EL (cell line): Measurements from ENCODE around the gene DCLK2.

ENCODE experiments used
- DNase-seq: peaks from one replicate; pipeline ENCODE4 v3.0.0-alpha.2; 2016

Gene DCLK2

DNA sequence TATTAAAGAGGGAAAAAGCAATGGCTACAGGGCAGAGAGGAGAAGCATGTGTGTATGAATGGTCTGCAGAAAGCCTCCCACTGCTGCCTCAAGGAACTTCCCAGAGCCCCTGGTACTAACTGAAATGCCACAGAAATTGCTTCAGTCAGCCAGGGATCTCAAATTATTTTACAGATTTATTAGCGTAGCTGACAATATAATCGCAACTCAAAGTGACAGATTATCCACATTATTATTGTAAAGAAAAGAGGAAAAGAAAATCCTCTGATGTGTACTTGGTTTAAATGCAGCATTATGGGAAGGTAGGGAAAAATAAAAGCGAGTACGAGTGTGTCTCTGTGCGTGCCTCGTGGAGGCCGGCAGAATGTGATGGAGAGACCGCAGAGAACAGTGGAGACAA lies 202.7 kb downstream of the DCLK2 start:
- DNase-seq = no peak

DNA sequence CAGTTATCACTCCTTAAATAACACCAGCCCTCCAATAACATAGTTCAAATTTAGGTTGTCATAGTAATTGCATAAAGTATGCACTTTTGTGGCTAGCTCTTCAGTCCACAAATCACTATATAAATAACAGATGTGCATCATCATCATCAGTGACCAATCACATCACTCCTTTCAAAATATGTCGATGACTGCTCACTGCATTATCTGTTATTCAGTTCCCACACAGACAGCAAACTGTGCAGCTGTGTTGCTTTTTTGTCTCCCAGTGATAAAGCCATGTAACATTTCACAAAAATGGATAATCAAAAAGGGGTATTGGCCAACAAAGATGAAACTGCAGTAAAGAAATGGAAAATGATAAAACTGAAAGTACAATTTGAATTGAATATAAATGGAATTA lies 205.4 kb downstream of the DCLK2 start:
- DNase-seq = peak; percentile 88

DNA sequence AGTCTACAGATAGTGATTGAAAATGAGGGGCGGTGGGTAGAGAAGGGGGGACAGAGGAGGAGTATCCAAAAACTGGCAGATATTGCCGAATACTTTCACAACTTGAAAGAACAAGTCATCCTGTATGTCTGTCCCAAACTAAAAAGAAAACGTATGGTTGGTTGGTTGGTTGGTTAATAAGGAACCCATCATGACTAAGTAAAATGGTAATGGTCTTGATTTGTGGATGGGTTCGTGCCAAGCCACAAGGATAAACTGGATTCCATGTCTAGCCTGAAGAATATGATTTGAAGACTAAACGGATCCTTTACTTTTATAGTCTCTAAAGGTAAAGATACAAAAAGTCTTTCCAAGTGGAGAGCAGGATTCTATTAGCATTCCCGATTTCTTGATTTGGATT lies 208.4 kb downstream of the DCLK2 start:
- DNase-seq = no peak

DNA sequence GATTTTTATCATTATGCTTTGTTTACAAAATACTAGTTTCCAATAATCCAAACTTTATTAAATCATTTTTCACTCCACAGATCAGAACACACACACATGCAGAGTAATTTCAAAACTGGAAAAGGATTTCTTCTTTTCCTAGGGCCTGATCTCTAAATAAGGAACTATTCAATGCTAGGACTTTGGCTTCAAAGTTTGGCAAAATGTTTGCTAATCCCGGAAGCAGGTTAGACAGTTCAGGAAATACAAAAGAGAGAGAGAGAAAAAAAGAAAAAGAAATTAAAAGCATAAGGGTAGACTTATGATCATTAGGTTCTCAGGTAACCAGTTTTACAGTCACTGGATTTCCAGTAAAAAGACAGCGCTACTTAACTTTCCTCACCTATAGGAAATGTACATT lies 211.0 kb downstream of the DCLK2 start:
- no peak for DNase-seq

DNA sequence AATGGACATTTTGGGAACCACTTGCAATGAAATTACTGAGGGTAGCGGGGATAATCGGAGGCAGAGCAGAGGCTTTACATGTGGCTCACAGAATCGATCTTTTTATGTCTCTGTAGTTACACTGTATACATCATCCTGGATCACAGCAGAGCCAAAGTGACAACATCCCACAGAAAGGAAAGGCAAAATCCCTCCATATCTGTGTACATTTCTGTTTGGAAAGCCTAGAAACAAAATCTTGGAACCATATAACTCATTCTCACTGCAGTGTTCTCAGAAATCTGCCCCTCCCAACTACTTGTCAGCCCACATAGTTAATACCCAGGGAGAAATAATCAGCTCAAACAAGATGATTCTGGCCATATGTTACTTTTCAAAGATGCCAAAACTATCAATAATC lies 211.6 kb downstream of the DCLK2 start:
- DNase-seq = no peak

DNA sequence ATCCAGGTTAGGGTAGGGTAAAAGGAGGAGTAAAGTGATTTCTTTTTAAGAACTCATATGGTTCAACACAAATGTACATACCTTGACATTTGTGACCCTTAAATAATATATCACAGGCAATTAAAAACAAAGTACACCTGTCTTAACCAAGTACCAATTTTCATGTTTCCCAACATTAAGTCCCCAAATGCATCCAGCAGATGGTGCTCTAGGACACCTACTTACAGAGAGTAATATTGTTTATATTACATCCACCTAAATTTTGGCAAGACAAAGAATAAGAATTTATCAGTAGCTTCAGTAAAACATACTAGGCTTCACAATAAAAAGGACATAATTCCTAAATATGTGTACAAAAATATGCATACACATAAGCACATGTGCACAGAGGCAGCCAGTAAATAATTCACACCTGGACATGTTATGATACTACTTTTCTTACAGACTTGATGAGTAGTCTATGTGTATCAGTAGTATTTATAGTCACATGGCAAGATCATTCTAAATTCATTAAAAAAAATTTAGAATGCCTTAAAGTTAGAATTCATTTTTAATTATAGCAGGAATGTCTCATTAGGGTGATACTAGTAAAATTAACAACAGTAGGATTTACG lies 219.7 kb downstream of the DCLK2 start:
- peak; percentile 47 for DNase-seq

DNA sequence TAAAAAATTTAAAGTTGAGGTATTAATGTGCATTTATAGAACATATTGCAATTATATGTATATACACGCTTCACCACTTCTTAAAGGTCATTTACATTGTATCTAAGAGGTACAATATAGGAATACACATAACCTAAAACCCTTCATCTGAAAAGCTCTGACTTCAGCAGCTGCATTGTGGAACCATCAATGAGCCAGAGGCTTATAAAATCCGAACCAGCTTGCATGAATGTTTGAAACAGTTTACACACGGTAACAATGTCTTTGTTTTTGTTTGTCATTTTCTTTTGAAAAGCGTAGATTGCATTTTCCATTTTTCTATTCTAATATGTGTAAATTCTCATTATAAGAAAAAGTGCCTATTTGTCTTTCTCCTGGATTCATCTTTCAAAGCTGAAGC lies 221.6 kb downstream of the DCLK2 start:
- DNase-seq = no peak

DNA sequence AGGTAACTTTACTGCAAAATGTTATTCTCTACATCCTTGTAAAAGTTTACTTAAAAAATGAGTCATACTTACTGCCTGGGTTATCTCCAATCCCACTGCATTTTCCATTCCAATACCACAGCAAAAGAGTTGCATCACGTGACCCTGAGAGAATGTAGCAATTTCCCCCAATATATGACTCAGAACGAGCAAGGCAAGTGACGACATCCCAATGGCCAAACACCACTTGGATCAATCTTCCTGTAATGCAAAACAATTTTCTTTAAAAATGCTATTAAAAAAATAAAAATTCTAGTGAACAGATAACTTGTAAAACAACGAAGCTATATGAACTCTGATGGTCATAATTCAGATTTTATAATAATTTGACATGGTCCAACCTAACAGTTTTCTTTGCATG lies 224.3 kb downstream of the DCLK2 start:
- peak; percentile 94 for DNase-seq

DNA sequence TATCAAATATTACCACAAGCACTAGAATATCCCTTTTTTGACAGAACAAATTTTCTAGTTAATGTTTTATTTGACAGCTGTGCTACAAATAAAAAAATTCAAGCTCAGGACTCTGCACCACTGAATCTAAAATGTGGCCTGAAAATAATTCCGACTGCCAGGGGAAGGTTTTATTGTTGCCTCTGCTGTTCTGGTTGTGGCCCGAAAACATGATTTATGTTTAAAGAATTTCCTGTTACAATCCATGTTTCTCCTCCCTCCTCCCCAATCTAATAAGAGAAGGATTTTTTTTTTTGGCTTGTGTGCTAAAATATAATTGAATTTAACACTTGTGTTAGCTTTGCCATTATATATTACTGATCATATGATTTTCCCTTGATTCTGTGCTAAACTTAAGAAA lies 227.8 kb downstream of the DCLK2 start:
- DNase-seq = peak; percentile 72

DNA sequence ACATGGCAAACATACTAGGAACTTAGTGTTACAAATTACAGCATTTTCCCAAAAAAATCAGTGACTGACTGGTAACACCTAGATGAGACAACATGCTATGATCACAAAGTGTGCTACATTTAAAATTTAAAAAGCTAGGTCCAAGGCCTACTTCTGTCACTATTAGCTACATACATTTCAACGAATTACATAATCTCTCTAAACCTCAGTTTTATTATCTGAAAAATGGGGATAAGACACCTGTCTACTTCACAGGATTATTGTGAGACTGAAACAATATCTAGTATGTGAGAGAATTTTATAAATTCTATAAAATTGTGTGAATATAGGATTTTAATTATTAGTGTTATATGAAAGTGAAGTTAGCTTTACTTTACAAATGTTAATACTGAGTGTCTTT lies 228.5 kb downstream of the DCLK2 start:
- DNase-seq = no peak
